Suppressor macrophage treated with lipopolysaccharide for 4 hours (primary cell): ENCODE results near the gene PHF19.

Source experiments
- DNase-seq: peaks from one replicate; pipeline ENCODE4 v3.0.0-alpha.2; 2020

Gene PHF19

DNA sequence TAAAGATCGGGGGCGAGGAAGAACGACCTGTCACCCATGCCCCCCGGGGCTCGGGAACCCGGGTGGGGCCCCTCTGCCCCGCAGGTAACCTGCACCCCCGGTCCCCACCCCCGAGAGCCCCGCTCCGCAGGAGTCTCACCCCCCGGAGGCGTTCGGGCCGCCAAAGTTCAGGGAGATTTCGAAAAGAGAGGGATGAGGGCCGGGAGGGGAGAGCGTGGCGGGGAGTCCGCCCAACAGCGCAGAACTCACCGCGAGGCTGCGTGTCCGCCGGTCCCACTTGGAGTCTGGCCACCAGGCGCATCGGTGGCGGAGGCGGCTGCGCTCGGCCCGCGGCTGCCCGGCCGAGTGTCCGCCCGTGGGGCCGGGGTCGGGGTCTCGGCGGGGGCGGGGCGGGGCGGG is at the start of gene PHF19:
Gene PHF19, minus strand, starts transcription at position 347 of the 399 bp plus-strand sequence. CDS start 2,447 bp downstream, outside the sequence.
- no peak for DNase-seq

DNA sequence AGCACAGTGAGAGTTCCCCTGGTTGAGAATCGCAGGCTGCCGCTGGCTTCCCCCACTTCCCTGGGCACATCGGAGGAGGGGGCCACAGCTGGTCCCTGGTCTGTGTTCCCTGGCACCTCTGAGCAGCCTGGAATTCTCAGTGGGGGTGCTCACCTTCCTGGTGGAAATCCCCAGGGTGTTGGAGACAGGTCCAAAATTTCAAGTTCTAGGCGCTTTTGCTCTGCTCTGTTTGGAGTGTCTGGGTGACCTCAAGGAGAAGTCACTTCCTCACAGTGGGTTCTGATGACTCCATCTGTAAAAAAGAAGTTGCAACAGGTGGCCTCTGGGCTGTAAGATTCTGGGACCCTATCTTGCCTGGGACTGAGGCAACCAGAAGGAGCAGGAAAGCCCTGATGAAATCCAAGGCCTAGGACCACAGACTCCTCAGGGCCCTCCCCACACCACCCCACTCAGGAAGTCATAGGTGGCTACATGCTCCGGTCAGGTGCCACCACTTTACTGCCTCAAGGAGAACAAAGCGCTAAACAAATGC is 49.5 kb upstream of the PHF19 start, which contains the start of gene TRAF1:
Gene TRAF1, minus strand, starts transcription at position 400 of the 532 bp plus-strand sequence. CDS start 721 bp downstream, outside the sequence.
- DNase-seq: peak; percentile 86

DNA sequence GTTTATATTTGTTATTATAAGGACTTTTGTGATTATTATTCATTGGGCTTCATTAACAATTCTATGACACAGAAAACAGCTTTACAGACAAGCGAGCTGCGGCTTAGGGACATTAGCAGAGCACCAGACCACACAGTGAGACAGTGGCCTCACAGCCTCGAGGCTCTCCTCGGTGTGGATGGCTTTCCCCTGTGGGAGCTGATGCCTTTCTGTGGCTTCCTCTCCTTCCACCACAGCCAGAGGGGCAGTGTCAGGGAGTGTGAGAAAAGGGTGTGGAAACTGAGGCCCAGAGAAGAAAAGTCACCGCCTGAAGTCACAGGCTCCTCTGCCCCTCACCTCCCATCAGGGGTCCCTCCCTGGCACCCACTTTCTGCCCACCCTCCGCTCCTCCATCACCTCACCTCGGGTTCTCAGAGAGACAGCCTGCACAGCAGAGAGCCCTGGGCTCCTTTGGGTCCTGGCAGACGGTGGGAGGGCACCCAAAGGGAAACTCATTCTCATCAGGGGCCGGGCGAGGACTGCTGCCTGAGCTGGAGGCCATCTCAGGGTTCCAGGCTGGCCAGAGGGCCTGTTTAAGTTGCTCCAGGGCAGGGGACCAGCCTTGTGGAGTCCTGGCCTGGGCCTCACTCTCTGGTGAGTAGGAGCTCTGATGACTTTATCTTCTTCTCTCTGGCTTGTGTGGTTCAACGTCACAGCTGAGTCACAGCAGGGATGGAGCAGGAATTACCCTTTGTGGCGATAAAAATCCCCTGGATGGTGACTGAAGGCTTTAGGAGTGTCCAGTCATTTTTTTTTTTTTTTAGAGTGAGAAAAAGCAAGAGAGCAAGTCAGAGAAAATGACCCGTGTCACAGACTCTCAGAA is 48.8 kb upstream of the PHF19 start:
- DNase-seq: peak; percentile 97

DNA sequence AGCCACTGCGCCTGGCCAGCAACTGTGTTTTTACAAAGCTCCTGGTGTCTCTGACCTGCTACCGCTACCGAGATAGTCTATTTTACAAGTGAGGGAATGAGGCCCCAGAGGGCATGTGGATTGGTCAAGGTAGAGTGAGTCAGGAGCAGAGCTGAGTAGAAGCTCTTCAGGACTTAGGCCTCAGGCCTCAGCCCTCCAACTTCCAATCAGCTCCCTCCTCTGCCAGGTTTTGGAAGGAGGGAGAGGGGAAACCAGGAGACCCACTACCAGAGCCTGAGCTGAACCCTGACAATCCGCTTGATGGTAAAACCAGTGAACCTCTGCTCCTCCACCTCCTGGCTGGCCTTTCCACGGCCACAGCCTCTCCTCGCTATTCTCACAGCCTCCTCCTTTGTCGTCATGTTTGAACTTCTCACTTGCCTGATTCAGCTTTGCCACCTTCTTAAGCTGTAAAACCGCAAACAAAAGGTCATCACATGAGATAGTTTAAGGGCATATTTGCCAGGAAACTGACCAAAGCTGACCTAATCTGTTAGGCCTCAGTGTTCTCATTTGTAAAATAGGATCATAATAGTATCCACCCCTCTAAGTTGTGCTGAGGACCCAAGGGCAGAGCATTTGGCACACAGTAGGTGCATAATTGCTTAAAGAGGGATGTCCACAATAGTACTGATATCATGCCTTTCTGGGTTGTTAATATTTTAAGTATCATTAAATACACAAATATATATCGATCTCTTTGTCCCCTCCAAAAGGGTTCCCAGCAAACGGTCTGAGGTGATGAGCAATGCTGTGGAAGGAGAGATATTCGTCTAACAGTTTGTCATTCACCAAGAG is 47.9 kb upstream of the PHF19 start:
- DNase-seq: no peak

DNA sequence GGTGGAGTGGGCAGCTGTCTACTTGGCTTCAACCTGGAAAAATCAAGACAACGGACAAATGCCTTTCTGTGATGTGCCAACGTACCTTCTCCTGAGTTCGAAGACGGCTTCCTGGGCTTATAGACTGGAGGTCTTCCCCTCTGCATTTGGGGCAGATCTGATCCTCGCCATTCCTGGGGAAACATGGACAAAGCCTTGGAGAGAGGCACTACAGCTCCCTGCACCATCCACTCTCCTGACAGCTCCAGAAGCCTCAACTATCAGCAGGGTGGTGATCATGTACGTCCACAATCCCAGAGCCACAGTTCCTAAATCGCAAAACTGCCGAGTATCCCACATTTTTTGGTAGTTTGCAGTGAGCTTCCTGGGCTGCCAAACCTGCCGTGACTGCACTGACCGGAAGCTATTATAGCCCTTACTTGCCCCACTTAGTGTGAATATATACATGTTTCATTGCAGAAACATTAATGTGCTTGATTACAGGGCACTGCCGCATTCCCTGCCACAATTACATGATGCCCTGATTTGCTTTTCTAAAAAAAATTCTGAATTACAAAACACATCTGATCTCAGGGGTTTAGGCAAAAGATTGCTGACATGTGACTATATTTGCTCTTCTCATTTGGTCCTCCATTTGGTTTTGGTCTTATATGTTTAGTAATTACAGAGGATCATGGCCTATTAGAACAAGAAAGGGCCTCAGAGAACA is 46.8 kb upstream of the PHF19 start:
- DNase-seq: no peak

DNA sequence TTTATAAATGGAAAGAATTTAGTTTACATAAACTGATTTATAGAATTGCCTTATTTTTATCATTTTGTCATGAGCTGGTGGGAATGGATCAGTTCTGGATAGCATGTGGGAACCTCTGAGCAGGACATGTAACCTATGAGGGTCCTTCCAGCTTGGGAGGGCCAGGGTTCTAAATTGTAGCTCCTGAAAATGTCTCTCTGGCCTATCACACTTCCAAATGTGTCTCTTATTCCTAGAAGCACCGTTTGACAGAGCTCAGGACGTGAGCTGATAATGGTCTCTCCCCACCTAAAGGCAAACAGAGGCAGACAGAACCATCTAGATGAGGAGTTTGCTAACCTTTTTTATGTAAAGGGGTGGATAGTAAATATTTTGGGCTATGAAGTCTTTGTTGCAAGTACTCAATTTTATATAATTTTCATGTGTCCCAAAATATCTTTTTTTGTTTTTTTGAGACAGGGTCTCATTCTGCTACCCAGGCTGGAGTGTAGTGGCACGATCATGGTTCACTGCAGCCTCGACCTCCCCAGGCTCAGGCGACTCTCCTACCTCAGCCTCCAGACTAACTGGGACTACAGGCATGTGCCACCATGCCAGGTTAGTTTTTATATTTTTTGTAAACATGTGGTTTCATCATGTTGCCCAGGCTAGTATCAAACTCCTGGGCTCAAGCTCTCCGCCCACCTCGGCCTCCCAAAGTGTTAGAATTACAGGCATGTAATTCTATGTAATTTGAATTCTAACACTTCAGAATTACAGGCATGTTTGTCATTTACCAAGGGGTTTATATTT is 45.6 kb upstream of the PHF19 start:
- DNase-seq: no peak

DNA sequence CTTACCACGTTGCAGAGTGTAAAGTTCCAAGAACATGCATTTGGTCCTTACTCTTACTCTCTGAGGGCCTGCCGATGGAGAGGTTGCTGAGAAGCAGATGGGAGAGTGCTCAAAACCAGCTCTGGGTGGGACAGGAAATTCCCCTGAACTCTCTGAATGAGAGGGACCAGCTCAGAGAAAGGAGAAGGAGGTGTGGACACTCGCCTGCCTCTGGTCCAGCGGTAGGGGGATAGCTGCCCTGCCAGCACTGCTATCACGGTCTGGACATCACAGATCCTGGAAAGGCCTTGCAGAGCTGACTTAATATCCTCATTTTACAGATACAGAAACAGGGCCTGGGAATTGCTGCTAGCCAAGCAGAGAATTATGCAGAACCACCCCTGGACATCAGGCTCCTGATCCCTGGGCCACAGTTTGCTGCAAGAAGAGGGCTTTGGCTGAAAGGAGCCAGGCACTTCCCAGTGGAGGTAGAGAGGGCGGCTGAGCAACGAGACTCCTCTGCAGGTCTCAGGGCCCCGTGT is 44.7 kb upstream of the PHF19 start:
- no peak for DNase-seq

DNA sequence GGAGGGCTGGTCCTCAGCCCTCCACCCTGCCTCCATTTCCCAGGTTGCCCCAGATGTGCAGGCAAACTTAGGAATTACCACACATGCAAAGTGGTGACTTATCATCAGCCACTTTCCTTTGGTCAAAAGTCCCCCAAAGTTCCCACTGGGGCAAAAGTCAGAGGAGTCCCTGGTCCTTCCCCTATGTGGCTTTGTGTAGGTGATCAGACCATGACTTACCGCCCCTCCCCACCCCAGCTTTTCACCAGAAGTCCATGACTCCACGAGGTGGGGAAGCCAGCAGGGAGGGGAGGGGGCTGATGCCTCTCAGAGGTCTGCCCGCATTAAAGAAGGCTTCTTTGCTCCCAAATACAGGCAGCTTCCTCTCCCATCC is 43.8 kb upstream of the PHF19 start:
- DNase-seq: peak; percentile 77

DNA sequence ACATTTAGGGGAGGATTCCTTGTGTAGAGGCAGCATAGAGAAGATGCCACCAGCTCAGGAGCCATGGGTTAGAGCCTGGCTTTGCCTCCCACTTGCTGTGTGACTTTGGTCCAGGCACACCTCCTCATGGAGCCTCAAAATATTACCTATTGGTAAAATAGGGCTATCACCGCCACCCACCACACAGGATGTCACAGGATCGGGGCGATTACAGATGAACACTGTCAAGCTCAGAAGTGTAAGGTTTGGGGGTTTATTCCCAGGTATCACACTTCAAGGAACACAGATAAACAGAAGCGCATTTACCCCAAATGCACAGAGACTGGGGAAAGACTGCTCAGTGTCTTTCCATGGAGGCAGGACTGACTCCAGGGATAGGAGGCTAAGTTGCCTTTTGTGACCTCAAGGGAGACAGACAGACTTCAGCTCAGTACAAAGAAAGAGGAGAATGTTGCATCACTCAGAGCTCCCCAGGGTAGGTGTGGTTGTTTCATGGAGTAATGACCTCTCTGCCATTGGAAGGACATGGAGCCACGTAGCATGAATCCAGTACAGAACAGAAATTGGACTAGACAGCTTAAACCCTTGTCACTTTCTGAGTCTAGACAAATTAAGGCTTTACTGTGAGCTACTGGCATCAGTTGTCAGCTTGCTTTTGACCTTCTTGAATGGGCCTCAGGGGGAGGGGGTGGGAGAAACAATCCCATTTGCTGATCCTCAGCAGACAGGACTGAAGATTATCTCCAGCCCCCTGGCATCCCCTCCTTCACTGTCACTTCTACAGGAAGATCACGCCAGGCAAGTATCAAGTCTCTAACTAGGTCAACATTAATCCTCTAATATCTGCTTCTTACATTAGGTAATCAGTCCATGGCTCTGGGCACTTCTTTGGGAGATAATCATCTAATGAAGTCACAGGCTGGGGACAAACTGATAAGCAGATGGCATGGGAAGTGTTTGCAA is 43.1 kb upstream of the PHF19 start:
- peak; percentile 25 for DNase-seq

DNA sequence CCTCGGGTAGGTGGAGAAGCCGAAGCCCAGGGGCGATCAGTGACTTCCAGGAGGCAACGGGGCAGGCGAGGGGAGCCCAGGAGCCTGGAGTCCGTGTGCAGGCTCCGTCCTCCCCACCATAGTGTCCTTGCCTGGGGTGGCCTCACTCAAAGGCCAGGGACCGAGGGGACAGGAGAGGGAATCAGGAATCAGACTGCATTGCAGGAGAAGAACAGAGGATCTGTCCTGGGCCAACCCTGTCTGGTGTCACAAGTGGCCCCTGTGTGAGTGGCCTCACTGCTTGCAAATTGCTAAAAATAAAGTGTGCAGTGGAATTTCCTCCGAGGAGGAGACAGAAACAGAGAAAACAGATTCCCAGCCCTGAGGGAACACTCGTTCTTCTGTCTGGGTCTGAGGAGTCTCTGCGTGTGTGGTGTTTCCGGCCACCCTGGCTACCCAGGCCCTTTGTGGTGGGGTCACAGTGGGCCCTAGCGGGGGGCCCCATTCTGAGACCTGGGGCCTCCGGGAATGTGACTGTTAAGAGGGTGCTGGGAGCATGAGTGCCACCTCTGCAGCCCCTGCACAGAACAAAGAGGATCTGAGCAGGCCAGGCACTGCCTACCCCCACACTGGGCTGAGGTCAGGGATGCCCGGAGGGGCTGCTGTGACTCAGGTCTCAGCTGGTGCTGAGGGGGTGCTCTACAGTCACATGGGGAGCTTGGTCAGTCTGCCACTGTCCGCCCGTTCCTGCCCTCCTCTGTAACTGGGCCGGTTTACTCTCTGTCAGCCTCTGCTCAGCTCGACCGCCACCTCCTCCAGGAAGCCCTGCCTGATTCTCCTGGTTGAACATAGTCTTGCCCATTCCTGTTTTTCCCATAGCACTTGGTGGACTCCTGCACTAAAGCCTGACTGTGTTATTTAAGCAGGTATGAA is 42.2 kb upstream of the PHF19 start:
- DNase-seq: peak; percentile 36

DNA sequence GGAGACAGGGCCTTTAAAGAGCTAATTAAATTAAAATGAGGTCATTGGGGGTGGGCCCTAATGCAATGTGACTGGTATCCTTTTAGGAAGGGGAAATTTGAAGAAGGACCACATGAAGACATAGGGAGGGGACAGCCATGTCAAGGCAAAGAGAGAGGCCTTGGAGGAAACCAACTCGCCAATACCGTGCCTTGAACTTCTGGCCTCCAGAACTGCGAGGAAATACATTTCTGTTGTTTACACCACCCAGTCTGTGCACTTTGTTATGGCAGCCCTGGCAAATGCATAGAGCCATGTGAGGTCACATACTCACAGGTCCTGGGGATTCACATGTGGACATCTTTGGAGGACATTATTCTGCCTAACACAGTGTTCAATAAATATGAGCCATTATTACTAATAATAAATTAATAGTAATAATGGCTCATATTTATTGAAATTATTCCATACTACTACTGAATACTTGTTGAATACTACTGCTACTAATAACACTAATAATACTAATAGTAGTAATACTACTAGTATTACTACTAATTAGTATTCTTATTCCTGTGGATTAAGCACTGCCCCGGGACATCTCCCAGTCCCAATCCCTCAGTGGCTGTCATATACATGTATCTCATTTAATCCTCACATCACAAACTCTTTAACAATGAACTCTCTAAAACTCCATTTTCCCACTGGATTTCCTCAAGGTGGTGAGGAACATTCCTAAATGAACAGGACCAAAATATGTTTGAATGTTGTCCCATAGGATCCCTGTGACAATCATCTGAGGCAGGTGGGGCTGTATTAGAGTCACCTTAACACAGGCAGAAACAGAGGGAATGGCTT is 41.2 kb upstream of the PHF19 start:
- peak; percentile 2 for DNase-seq

DNA sequence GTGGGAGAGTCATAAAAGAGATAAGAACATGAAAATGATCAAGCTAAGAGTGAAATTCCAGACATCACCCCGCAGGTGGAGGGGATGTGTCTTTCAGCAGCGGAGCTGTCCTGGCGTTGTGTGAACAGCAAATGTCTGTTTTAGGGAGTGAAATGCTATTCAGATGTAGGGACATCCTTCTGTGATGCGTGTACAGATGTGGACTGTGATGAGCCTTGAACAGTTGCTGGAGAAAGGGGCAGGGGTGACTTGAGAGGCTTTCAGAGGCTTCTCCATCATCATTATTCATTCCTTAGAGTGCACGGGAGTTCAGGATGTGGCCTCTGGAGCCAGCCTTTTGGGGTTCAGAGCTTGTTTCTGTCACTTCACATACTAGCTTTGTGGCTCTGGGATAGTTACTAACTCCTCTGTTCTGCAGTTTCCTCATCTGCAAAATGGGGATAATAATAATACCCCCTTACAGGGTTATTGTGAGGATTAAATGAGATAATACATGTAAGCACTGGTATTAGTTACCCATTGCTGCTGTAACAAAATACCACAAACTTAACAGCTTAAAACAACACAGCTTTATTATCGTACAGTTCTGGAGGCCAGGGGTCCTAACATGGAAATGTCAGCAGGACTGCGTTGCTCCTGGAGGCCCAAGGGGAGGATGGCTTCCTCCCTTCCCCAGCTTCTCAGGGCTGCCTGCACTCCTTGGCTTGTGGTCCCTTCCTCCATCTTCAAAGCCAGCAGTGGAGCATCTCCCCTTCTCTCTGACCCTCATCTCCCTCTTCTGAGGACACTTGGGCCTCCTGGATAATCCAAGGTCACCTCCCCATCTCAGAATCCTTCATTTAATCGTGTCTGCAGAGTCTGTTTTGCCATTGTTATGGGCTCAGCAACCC is 40.2 kb upstream of the PHF19 start:
- DNase-seq: no peak

DNA sequence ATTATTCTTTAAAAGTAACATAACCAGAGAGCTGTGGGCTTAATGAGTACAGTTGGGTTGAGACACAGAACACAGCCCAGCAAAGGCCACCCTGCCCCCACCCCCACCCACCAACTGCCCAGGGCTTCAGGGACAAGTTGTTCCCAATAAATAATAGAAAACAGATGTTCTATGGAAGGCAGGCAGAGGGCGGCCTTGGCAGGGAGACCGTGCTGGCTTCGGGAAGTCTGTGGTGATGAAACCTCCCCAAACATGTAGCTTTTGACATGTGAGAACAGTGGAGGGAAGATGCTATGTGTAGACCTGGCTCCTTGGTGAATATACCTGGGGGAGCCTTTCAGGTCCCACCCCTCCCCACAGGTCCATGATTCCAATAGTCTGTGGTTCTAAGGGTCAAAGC is 39.6 kb upstream of the PHF19 start:
- DNase-seq: no peak

DNA sequence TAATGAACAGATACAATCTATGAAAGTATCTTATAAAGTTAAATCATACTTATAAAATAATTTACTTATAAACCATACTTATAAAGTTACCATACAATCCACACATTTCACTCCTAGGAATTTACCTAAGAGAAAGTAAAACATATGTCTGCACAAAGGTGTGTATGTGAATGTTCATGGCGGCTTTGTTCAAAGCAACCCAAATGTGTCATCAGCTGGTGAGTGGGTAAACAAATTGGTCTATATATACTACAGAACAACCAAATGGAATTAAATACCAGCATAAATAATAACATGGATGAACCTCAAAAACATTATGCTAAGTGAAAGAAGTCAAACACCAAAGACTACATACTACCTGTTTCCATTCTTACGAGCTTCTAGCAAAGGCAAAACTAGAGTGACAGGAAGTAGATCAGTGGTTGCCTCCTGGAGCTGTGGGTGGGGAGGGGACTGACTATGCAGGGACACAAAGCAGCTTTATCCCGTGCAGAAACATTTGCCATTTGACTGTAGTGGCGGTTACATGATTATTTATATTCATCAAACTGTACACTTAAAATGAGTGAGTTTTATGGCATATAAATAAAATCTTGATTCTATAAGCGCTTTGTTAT is 39.0 kb upstream of the PHF19 start:
- DNase-seq: no peak

DNA sequence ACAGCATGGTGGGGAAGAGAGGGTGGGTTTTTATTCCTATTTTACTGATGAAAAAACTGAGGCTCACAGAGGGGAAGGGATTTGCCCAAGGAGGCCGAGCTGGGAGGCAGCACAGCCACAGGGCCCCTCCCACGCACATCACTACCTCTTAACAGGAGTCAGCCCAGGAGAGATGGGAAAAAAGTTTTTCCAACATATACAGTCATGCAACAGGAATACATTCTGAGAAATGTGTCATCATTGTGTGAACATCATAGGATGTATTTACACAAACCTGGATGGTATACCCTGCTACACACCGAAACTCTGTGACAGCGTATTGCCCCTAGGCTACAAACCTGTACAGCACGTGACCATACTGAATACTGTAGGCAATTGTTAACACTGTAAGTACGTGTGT is 38.0 kb upstream of the PHF19 start:
- no peak for DNase-seq

DNA sequence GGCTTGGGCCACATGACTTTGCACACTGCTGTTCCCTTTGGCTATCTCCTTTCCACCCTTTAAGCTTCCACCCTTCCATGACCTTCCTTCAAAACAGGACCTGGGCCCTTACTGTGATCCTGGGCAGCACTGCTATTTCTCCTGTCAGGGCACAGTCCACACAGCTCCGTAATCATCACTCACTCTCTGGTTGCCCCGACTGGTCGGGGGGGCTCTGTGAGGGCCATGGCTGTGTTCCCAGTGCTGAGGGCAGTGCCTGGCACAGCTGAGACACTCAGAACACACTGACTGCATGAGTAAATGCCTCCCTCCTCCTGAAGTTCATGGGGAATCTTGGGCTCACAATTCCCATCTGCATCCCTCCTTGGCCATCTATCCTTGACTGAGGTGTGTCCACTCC is 37.4 kb upstream of the PHF19 start:
- no peak for DNase-seq

DNA sequence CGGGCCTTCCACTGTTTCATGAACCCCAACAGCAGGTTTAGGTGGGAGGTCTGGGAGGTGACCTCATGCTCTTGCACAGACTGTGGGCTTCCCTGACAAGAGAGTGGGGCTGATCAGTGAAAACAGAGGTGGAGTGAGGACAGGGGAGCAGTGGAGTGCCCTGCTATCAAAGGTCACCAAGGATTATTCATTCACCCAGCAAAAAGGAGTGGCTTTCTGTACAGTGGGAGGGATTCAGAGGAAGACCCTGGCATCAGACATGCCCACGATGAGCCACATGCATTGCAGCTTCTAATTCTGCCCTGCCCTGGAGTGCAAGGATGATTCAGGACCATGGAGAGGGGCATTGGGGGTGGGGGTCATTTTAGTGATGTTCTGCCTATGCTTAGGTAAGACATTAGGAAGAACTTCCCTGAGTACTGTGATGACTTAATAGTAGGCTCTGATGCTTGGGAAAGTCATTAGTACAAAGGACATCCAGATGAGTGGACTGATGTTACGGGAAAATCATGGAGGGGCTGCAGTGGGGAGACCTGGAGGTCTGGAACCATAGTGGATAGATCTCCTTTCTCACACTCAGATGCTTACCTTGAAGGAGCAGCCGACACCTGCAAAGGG is 36.8 kb upstream of the PHF19 start:
- DNase-seq: no peak
